ENCODE measurements around the gene ERP29.
"Not testable (repeated sequence)": the region's sequence is repeated elsewhere in the genome, so short reads cannot be mapped to it uniquely, and the experiment has no call there.

The ERP29 gene

GRCh38 chr12:112012775-112013600 is at the start of gene ERP29, which contains the start of gene TMEM116:
Gene ERP29, plus strand, starts transcription at chr12:112013426. Its CDS starts 40 bp downstream, at chr12:112013466.
Gene TMEM116, minus strand, starts transcription at chr12:112013165. Its CDS starts 7,895 bp downstream, at chr12:112005270.
- FAIRE-seq = no peak

- FAIRE-seq = no peak
These were observed 48.3 kb upstream of the ERP29 start for GRCh38 chr12:111964935-111965334.

GRCh38 chr12:111971800-111972199 is 41.4 kb upstream of the ERP29 start:
- FAIRE-seq = no peak

- no peak for FAIRE-seq
These were observed 37.9 kb upstream of the ERP29 start for GRCh38 chr12:111975161-111975931.

- FAIRE-seq = no peak
These were observed 36.9 kb upstream of the ERP29 start for GRCh38 chr12:111976291-111976690.

- FAIRE-seq = no peak
These were observed 36.4 kb upstream of the ERP29 start for GRCh38 chr12:111976860-111977259.

- no peak for FAIRE-seq
These were observed 34.7 kb upstream of the ERP29 start for GRCh38 chr12:111978545-111978944.

- FAIRE-seq = no peak
These were observed 32.6 kb upstream of the ERP29 start for GRCh38 chr12:111980598-111980997.

- FAIRE-seq = no peak
These were observed 31.2 kb upstream of the ERP29 start for GRCh38 chr12:111981987-111982386.

GRCh38 chr12:111984820-111985219 is 28.4 kb upstream of the ERP29 start:
- FAIRE-seq = peak; percentile 69

- FAIRE-seq = no peak
These were observed 21.7 kb upstream of the ERP29 start for GRCh38 chr12:111991535-111991934.

GRCh38 chr12:111991946-111992345 is 21.3 kb upstream of the ERP29 start:
- no peak for FAIRE-seq

- FAIRE-seq = no peak
These were observed 20.8 kb upstream of the ERP29 start for GRCh38 chr12:111992464-111992863.

- no peak for FAIRE-seq
These were observed 19.7 kb upstream of the ERP29 start for GRCh38 chr12:111993292-111994150.

- FAIRE-seq = not testable (repeated sequence)
These were observed 18.8 kb upstream of the ERP29 start for GRCh38 chr12:111994211-111995111.

- no peak for FAIRE-seq
These were observed 17.3 kb upstream of the ERP29 start for GRCh38 chr12:111995782-111996480.

GRCh38 chr12:111997300-111997699 is 15.9 kb upstream of the ERP29 start:
- FAIRE-seq = no peak

GRCh38 chr12:111998015-111998414 is 15.2 kb upstream of the ERP29 start:
- no peak for FAIRE-seq

- FAIRE-seq = not testable (repeated sequence)
These were observed 14.1 kb upstream of the ERP29 start for GRCh38 chr12:111999129-111999528.

- no peak for FAIRE-seq
These were observed 12.4 kb upstream of the ERP29 start for GRCh38 chr12:112000820-112001219.

GRCh38 chr12:112001576-112001975 is 11.7 kb upstream of the ERP29 start:
- no peak for FAIRE-seq

All from islet of Langerhans (tissue), 1 donor.